IMR-90 (cell line): ENCODE measurements around the gene DYNLRB2. TPM values are rescaled to one million over a fixed set of nuclear protein-coding genes. Genes with fewer than 3 reads are reported as not detected.

ENCODE experiments used
- ATAC-seq: fragments of 200-7000 bp; cut with Tn5 transposase; 2 replicates; pipeline ENCODE4 v1.9.1; 2020; ENCODE audit warnings: low read depth, mild to moderate bottlenecking, moderate library complexity
- BruUV-seq: library from RNA; stranded (reverse); fragments of 400-500 nt; replicated peaks from 2 replicates; lab custom pipeline; 2021; lab: Mats Ljungman, UMichigan
- CTCF ChIA-PET: fragments of 300-600 bp; formaldehyde crosslinking; extraction: SDS; loops from one replicate; lab custom pipeline; 2021; ENCODE audit warnings: antibody characterized with exemption; lab: Yijun Ruan, JAX
- POLR2A ChIA-PET: fragments of 300-600 bp; sonication (Branson Sonifier 250); formaldehyde crosslinking; loops from one replicate; lab custom pipeline; 2022; ENCODE audit warnings: antibody characterized with exemption; ENCODE audit not compliant: unreplicated experiment; lab: Charles Lee
- DNase-seq: peaks from one replicate; pipeline ENCODE4 v3.0.0; 2013
- H2AFZ ChIP-seq: replicated peaks from 2 replicates; pipeline ENCODE3; 2013; ENCODE audit warnings: low read length, mild to moderate bottlenecking; ENCODE audit not compliant: poor library complexity
- H2AK5ac ChIP-seq: 2 replicates; pipeline ENCODE4 v1.6.1; 2013; ENCODE audit warnings: low read depth, low read length, inconsistent platforms
- H2AK9ac ChIP-seq: replicated peaks from 2 replicates; pipeline ENCODE3; 2013; ENCODE audit warnings: mild to moderate bottlenecking, low read depth, low read length, moderate library complexity; ENCODE audit not compliant: poor library complexity
- H2BK120ac ChIP-seq: 2 replicates; pipeline ENCODE4 v1.6.1; 2013; ENCODE audit warnings: low read depth, low read length, inconsistent platforms
- H2BK15ac ChIP-seq: 3 replicates; pipeline ENCODE4 v1.6.1; 2013; ENCODE audit warnings: low read depth, low read length, inconsistent platforms
- H2BK20ac ChIP-seq: 2 replicates; pipeline ENCODE4 v1.6.1; 2013; ENCODE audit warnings: low read depth, mild to moderate bottlenecking, inconsistent platforms, low read length, moderate library complexity
- H2BK5ac ChIP-seq: 2 replicates; pipeline ENCODE4 v1.6.1; 2013; ENCODE audit warnings: mild to moderate bottlenecking, low read depth, low read length, inconsistent platforms; ENCODE audit not compliant: poor library complexity, severe bottlenecking
- H3K14ac ChIP-seq: replicated peaks from 2 replicates; pipeline ENCODE4 v1.6.1; 2013; ENCODE audit warnings: low read depth, low read length, inconsistent platforms
- H3K18ac ChIP-seq: 2 replicates; pipeline ENCODE4 v1.6.1; 2013; ENCODE audit warnings: low read depth, low read length, control low read depth
- H3K23ac ChIP-seq: 2 replicates; pipeline ENCODE4 v1.6.1; 2013; ENCODE audit warnings: low read depth, low read length, inconsistent platforms
- H3K27ac ChIP-seq: 2 replicates; pipeline ENCODE4 v1.5.1; 2013; ENCODE audit warnings: mild to moderate bottlenecking, control low read depth, low read length; ENCODE audit not compliant: insufficient read depth
- H3K27me3 ChIP-seq: 2 replicates; pipeline ENCODE4 v1.6.1; 2013; ENCODE audit warnings: low read length; ENCODE audit not compliant: control insufficient read depth, insufficient read depth
- H3K36me3 ChIP-seq: 2 replicates; pipeline ENCODE4 v1.6.1; 2013; ENCODE audit warnings: low read length, mixed read lengths; ENCODE audit not compliant: control insufficient read depth, insufficient read depth
- H3K4ac ChIP-seq: 2 replicates; pipeline ENCODE4 v1.6.1; 2013; ENCODE audit warnings: low read depth, low read length, inconsistent platforms
- H3K4me1 ChIP-seq: 2 replicates; pipeline ENCODE4 v1.6.1; 2013; ENCODE audit warnings: low read length, mixed read lengths; ENCODE audit not compliant: control insufficient read depth, insufficient read depth
- H3K4me2 ChIP-seq: 2 replicates; pipeline ENCODE4 v1.6.1; 2013; ENCODE audit warnings: low read depth, mild to moderate bottlenecking, control low read depth, low read length, moderate library complexity
- H3K4me3 ChIP-seq: 2 replicates; pipeline ENCODE4 v1.5.1; 2013; ENCODE audit warnings: low read depth, mild to moderate bottlenecking, control low read depth, low read length, moderate library complexity; ENCODE audit not compliant: insufficient read depth
- H3K56ac ChIP-seq: 2 replicates; pipeline ENCODE4 v1.6.1; 2013; ENCODE audit warnings: low read length, inconsistent platforms; ENCODE audit not compliant: insufficient read depth; ENCODE audit errors: extremely low read depth
- H3K79me1 ChIP-seq, 2 experiments: 2 replicates each; pipeline ENCODE4 v1.6.1; 2013; ENCODE audit warnings: low read length in 2 of 2, inconsistent platforms in 1 of 2, low read depth in 1 of 2
- H3K9ac ChIP-seq: 2 replicates; pipeline ENCODE4 v1.6.1; 2013; ENCODE audit warnings: low read depth, low read length, control low read depth
- H3K9me1 ChIP-seq: 2 replicates; pipeline ENCODE4 v1.6.1; 2013; ENCODE audit warnings: low read length, inconsistent platforms; ENCODE audit not compliant: insufficient read depth
- H3K9me3 ChIP-seq: 2 replicates; pipeline ENCODE4 v1.6.1; 2013; ENCODE audit warnings: low read length; ENCODE audit not compliant: control insufficient read depth, insufficient read depth
- H4K20me1 ChIP-seq: 2 replicates; pipeline ENCODE4 v1.6.1; 2013; ENCODE audit warnings: low read length, inconsistent platforms; ENCODE audit not compliant: insufficient read depth
- H4K5ac ChIP-seq: 2 replicates; pipeline ENCODE4 v1.6.1; 2013; ENCODE audit warnings: mild to moderate bottlenecking, low read depth, low read length, control low read depth
- H4K8ac ChIP-seq, 2 experiments: 2 replicates each; pipeline ENCODE4 v1.6.1; 2013; ENCODE audit warnings: low read depth in 2 of 2, low read length in 2 of 2, control low read depth in 1 of 2, inconsistent platforms in 1 of 2
- H4K91ac ChIP-seq: 2 replicates; pipeline ENCODE4 v1.6.1; 2013; ENCODE audit warnings: low read depth, low read length, inconsistent platforms; ENCODE audit not compliant: insufficient read depth
- BHLHE40 ChIP-seq: fragments of 150-350 bp; IDR thresholded peaks from 2 replicates; pipeline ENCODE4 v1.6.1; 2016; ENCODE audit warnings: mild to moderate bottlenecking, low read depth, low read length
- CEBPB ChIP-seq: IDR thresholded peaks from 2 replicates; pipeline ENCODE4 v1.6.1; 2012; ENCODE audit warnings: low read depth, low read length, improper control_type of control experiment
- CHD1 ChIP-seq: IDR thresholded peaks from 2 replicates; pipeline ENCODE4 v1.6.1; 2012; ENCODE audit warnings: low read depth, low read length, improper control_type of control experiment
- FOS ChIP-seq: fragments of 150-350 bp; IDR thresholded peaks from 2 replicates; pipeline ENCODE4 v1.6.1; 2016; ENCODE audit warnings: low read depth, low read length
- MAZ ChIP-seq: IDR thresholded peaks from 2 replicates; pipeline ENCODE4 v1.6.1; 2012; ENCODE audit warnings: low read depth, mild to moderate bottlenecking, low read length, improper control_type of control experiment, moderate library complexity, borderline replicate concordance
- MXI1 ChIP-seq: IDR thresholded peaks from 2 replicates; pipeline ENCODE4 v1.6.1; 2012; ENCODE audit warnings: low read depth, mild to moderate bottlenecking, low read length, moderate library complexity, borderline replicate concordance
- NFE2L2 ChIP-seq: fragments of 150-350 bp; IDR thresholded peaks from 2 replicates; pipeline ENCODE4 v1.6.1; 2016; ENCODE audit warnings: low read depth, mild to moderate bottlenecking, low read length
- POLR2A ChIP-seq: IDR thresholded peaks from 2 replicates; pipeline ENCODE4 v1.6.1; 2012; ENCODE audit warnings: mild to moderate bottlenecking, low read depth, low read length
- RAD21 ChIP-seq: IDR thresholded peaks from 2 replicates; pipeline ENCODE4 v1.6.1; 2012; ENCODE audit warnings: low read length, improper control_type of control experiment
- RCOR1 ChIP-seq: IDR thresholded peaks from 2 replicates; pipeline ENCODE4 v1.6.1; 2012; ENCODE audit warnings: mild to moderate bottlenecking, low read length, improper control_type of control experiment; ENCODE audit not compliant: insufficient replicate concordance
- USF2 ChIP-seq: fragments of 150-350 bp; IDR thresholded peaks from 2 replicates; pipeline ENCODE4 v1.6.1; 2017; ENCODE audit warnings: mild to moderate bottlenecking, antibody characterized with exemption, low read length, low read depth
- WGBS, 2 experiments: methylation state at CpG; one replicate each; pipeline versions ENCODE4 v1.1.5 to v1.1.7; 2013; ENCODE audit warnings: missing lambda C conversion rate in 2 of 2; ENCODE audit not compliant: insufficient read length in 1 of 2; ENCODE audit errors: extremely low coverage in 2 of 2; 5-methylcytosine and 5-hydroxymethylcytosine counted together
- dilution Hi-C: fragments of 300-500 bp; cut with HindIII; formaldehyde crosslinking; loops from one replicate; pipeline ENCODE4 v1.14.3; 2018; ENCODE audit warnings: low sequenced_read_pairs; ENCODE audit not compliant: unreplicated experiment
- in situ Hi-C: fragments of 300-500 bp; cut with MboI; formaldehyde crosslinking; loops from 3 replicates; pipeline ENCODE4 v1.14.3; 2019; ENCODE audit warnings: low sequenced_read_pairs, inconsistent platforms, mixed read lengths
- intact Hi-C: fragments of 100-400 bp; cut with micrococcal nuclease; formaldehyde crosslinking; loops from 2 replicates; pipeline ENCODE4 v1.10.0; 2022
- polyA plus RNA-seq, 3 experiments: library from polyadenylated mRNA; depleted of rRNA; stranded (reverse); fragments of >200 nt; gene quantifications; 2 replicates each; pipeline ENCODE4 v1.2.3, GENCODE V29; 2012; ENCODE audit warnings: low replicate concordance in 1 of 3
- total RNA-seq: library from RNA; depleted of rRNA; stranded (reverse); fragments of >200 nt; gene quantifications from 2 replicates; pipeline ENCODE4 v1.2.3, GENCODE V29; 2012

DYNLRB2 gene
- total and polyA plus RNA-seq, 2 of the 4 experiments (the other 2 are of a cell fraction), result not detected

- no peaks in the 10 kb centered on the region for H3K79me1 ChIP-seq
- H4K20me1 ChIP-seq, result no peaks in the 10 kb centered on the region
- no peak overlapping the region for H3K4me3 ChIP-seq
- H4K5ac ChIP-seq, result no peak overlapping the region
- in situ Hi-C loops, result loop anchor here (25.0 kb wide), 1 partner anchor 282 kb away; the partner anchor contains the start of gene CDYL2
- no peaks in the 10 kb centered on the region for H3K36me3 ChIP-seq
- no peak overlapping the region for H3K9ac ChIP-seq
- H2AFZ ChIP-seq, result no peak overlapping the region
- no peak overlapping the region for H3K18ac ChIP-seq
- H3K23ac ChIP-seq, result no peak overlapping the region
- TF ChIP-seq FOS (no peak), NFE2L2 (no peak), CHD1 (no peak), MXI1 (no peak), BHLHE40 (no peak), USF2 (no peak), MAZ (no peak), CEBPB (no peak), POLR2A (no peak), RAD21 (no peak), RCOR1 (no peak)
- ATAC-seq (no peak), DNase-seq (no peak)
- no peak overlapping the region for H2AK5ac ChIP-seq
- no peak overlapping the region for H2BK5ac ChIP-seq
- H3K27me3 ChIP-seq, result no peaks in the 10 kb centered on the region
- no peaks in the 10 kb centered on the region for H3K9me1 ChIP-seq
- H3K27ac ChIP-seq, result no peak overlapping the region
- no peak overlapping the region for H2AK9ac ChIP-seq
- ChIA-PET POLR2A (no interaction called here), CTCF (no interaction called here)
- no peaks in the 10 kb centered on the region for H3K9me3 ChIP-seq
- no peak overlapping the region for H3K4ac ChIP-seq
- no CpG with 5 or more reads among the region's 4 CpGs for WGBS, 2 experiments
- H3K14ac ChIP-seq, result no peak overlapping the region
- no peak overlapping the region for H2BK120ac ChIP-seq
- intact Hi-C loops, result no loop called here
- dilution Hi-C loops, result no loop called here
- H3K4me1 ChIP-seq, result no peaks in the 10 kb centered on the region
- no peak overlapping the region for H4K91ac ChIP-seq
- H3K4me2 ChIP-seq, result no peak overlapping the region
- no peak overlapping the region for H3K56ac ChIP-seq
- no TSS peak for BruUV-seq
- no peak overlapping the region for H4K8ac ChIP-seq
- H2BK15ac ChIP-seq, result no peak overlapping the region
- no peak overlapping the region for H2BK20ac ChIP-seq
Measured at GRCh38 chr16:80530479-80530878, 10.3 kb upstream of the DYNLRB2 start.
